GM12878 (cell line): Measurements from ENCODE around the gene KATNB1. TPM values are rescaled to one million over a fixed set of nuclear protein-coding genes. Genes with fewer than 3 reads are reported as not detected.

Source experiments
- ATAC-seq: fragments of 200-7000 bp; cut with Tn5 transposase; 3 replicates; pipeline ENCODE4 v1.9.1; 2020; ENCODE audit warnings: mild to moderate bottlenecking, moderate library complexity
- BruUV-seq: library from RNA; stranded (reverse); fragments of 400-500 nt; replicated peaks from 2 replicates; lab custom pipeline; 2021; lab: Mats Ljungman, UMichigan
- CTCF ChIA-PET: fragments of 300-600 bp; sonication (Branson Sonifier 250); formaldehyde crosslinking; extraction: SDS; loops from one replicate; lab custom pipeline; 2021; ENCODE audit warnings: inconsistent platforms; lab: Yijun Ruan, JAX
- POLR2A ChIA-PET: fragments of 350-600 bp; formaldehyde crosslinking; extraction: SDS; loops from one replicate; lab custom pipeline; 2021; ENCODE audit warnings: inconsistent platforms; lab: Charles Lee
- RAD21 ChIA-PET: fragments of 300-600 bp; sonication (Branson Sonifier 250); formaldehyde crosslinking; loops from one replicate; lab custom pipeline; 2023; ENCODE audit warnings: antibody characterized with exemption; ENCODE audit not compliant: unreplicated experiment; lab: Charles Lee
- SMC1A ChIA-PET: fragments of 300-600 bp; sonication (Branson Sonifier 250); formaldehyde crosslinking; loops from one replicate; lab custom pipeline; 2023; ENCODE audit not compliant: unreplicated experiment, uncharacterized antibody; lab: Charles Lee
- DNase-seq: peaks from one replicate; pipeline ENCODE4 v3.0.0-alpha.2; 2011; ENCODE audit warnings: low read depth, low spot score
- FAIRE-seq: peaks from 3 replicates; lab custom pipeline; 2011; peaks lifted over from hg19 to GRCh38; lab: Jason Lieb, UNC
- H2AFZ ChIP-seq: 2 replicates; pipeline ENCODE4 v1.6.0; 2011; ENCODE audit warnings: low read depth, low read length, control low read depth; ENCODE audit not compliant: control insufficient read depth
- H3K27ac ChIP-seq: 2 replicates; pipeline ENCODE4 v1.5.1; 2011; ENCODE audit warnings: control low read depth; ENCODE audit not compliant: control insufficient read depth, insufficient read depth
- H3K27me3 ChIP-seq, 2 experiments: replicated peaks in 1 of 2; 2 replicates each; pipeline versions ENCODE4 v1.6.0 to v1.6.1; 2011; ENCODE audit warnings: low read length in 1 of 2; ENCODE audit not compliant: control insufficient read depth in 2 of 2, insufficient read depth in 2 of 2
- H3K36me3 ChIP-seq, 2 experiments: 2 replicates each; pipeline ENCODE4 v1.5.1; 2011; ENCODE audit warnings: low read length in 1 of 2; ENCODE audit not compliant: control insufficient read depth in 2 of 2, insufficient read depth in 2 of 2
- H3K4me1 ChIP-seq: 2 replicates; pipeline ENCODE4 v1.6.1; 2011; ENCODE audit warnings: mild to moderate bottlenecking, low read length, moderate library complexity, mixed read lengths; ENCODE audit not compliant: control insufficient read depth, insufficient read depth
- H3K4me2 ChIP-seq: 2 replicates; pipeline ENCODE4 v1.6.0; 2011; ENCODE audit warnings: control low read depth; ENCODE audit not compliant: control insufficient read depth, insufficient read depth
- H3K4me3 ChIP-seq: fragments of 200-600 bp; sonication (generic); 2 replicates; pipeline ENCODE4 v1.5.1; 2016
- H3K79me2 ChIP-seq: 2 replicates; pipeline ENCODE4 v1.6.0; 2011; ENCODE audit warnings: low read length; ENCODE audit not compliant: control insufficient read depth, insufficient read depth
- H3K9ac ChIP-seq: 2 replicates; pipeline ENCODE4 v1.8.0; 2011; ENCODE audit warnings: low read length, control low read depth, mixed read lengths; ENCODE audit not compliant: control insufficient read depth, insufficient read depth
- H3K9me3 ChIP-seq: replicated peaks from 3 replicates; pipeline ENCODE4 v1.5.1; 2011; ENCODE audit warnings: mild to moderate bottlenecking, low read length; ENCODE audit not compliant: control insufficient read depth, insufficient read depth
- H4K20me1 ChIP-seq: 2 replicates; pipeline ENCODE4 v1.6.0; 2011; ENCODE audit not compliant: control insufficient read depth, insufficient read depth
- ASH2L ChIP-seq: fragments of 300-600, 200-600 bp; sonication (generic); IDR thresholded peaks from 2 replicates; pipeline ENCODE4 v1.6.1; 2017; ENCODE audit warnings: low read depth, mild to moderate bottlenecking, borderline replicate concordance
- CBX3 ChIP-seq: fragments of 200-600 bp; sonication (generic); IDR thresholded peaks from 2 replicates; pipeline ENCODE4 v1.6.1; 2016; ENCODE audit warnings: low read depth, borderline replicate concordance
- E2F4 ChIP-seq: IDR thresholded peaks from 2 replicates; pipeline ENCODE4 v1.6.1; 2012; ENCODE audit warnings: low read depth, low read length, improper control_type of control experiment
- ELK1 ChIP-seq: IDR thresholded peaks from 2 replicates; pipeline ENCODE4 v1.6.1; 2012; ENCODE audit warnings: low read depth, low read length, improper control_type of control experiment
- FOXM1 ChIP-seq: IDR thresholded peaks from 2 replicates; pipeline ENCODE4 v1.6.1; 2012; ENCODE audit warnings: low read depth, mild to moderate bottlenecking, inconsistent platforms, low read length, moderate library complexity
- IKZF1 ChIP-seq: fragments of 450-650 bp; conservative IDR thresholded peaks from 2 replicates; pipeline ENCODE4 v1.6.1; 2017; ENCODE audit warnings: antibody characterized with exemption, mild to moderate bottlenecking
- NKRF ChIP-seq: fragments of 450-650 bp; conservative IDR thresholded peaks from 2 replicates; pipeline ENCODE4 v1.6.1; 2017; ENCODE audit warnings: mild to moderate bottlenecking, moderate library complexity
- RELB ChIP-seq: fragments of 450-650 bp; IDR thresholded peaks from 2 replicates; pipeline ENCODE4 v1.6.1; 2017; ENCODE audit warnings: low read depth, mild to moderate bottlenecking, moderate library complexity
- SREBF2 ChIP-seq: IDR thresholded peaks from 2 replicates; pipeline ENCODE4 v1.6.1; 2012; ENCODE audit warnings: mild to moderate bottlenecking, low read length
- TAF1 ChIP-seq: IDR thresholded peaks from 2 replicates; pipeline ENCODE4 v1.6.1; 2011; ENCODE audit warnings: mild to moderate bottlenecking, low read depth, low read length, borderline replicate concordance
- ZNF24 ChIP-seq: fragments of 450-650 bp; IDR thresholded peaks from 2 replicates; pipeline ENCODE4 v1.6.1; 2017; ENCODE audit warnings: antibody characterized with exemption, mild to moderate bottlenecking
- WGBS: methylation state at CpG from one replicate; pipeline ENCODE4 v1.1.6; 2016; ENCODE audit warnings: low lambda C conversion rate; ENCODE audit not compliant: insufficient replicate concordance, insufficient coverage; ENCODE audit errors: missing lambda C conversion rate; 5-methylcytosine and 5-hydroxymethylcytosine counted together
- in situ Hi-C: fragments of 300-500 bp; cut with MboI; formaldehyde crosslinking; loops from 9 replicates; pipeline ENCODE4 v1.14.3; 2018; ENCODE audit warnings: mixed read lengths
- intact Hi-C: fragments of 100-400 bp; cut with micrococcal nuclease; formaldehyde crosslinking; loops from one replicate; pipeline ENCODE4 v1.14.2; 2022; ENCODE audit not compliant: unreplicated experiment
- polyA plus RNA-seq, 11 experiments: library from polyadenylated mRNA; depleted of rRNA in 4 of 11; unstranded in 6 of 11; stranded (reverse) in 5 of 11; fragments of >200 nt; fragmentation: Nextera tagmentation in 4 of 11; fragmentation: Illumina TruSeq in 1 of 11; extraction: Ambion mirVana in 4 of 11; extraction: Trizol in 1 of 11; gene quantifications; 1 replicate in 1 of 11; 2 replicates in 10 of 11; pipeline versions ENCODE4 v1.2.1 to v1.2.3, GENCODE V29; 2011 to 2016; ENCODE audit warnings: inconsistent platforms in 2 of 11, missing spikeins in 2 of 11, low read depth in 1 of 11
- total RNA-seq, 4 experiments: library from RNA; depleted of rRNA in 3 of 4; stranded (reverse); fragments of >200 nt in 3 of 4; fragmentation: Illumina TruSeq in 1 of 4; extraction: Trizol in 1 of 4; gene quantifications; 2 replicates each; pipeline versions ENCODE4 v1.2.1 to v1.2.3, GENCODE V29; 2013 to 2021
- TF ChIP-seq, protein P1 (sequence below): IDR thresholded peaks from 2 replicates; pipeline ENCODE4 v1.6.1; 2012; ENCODE audit warnings: improper control_type of control experiment, low read depth, low read length; ENCODE audit not compliant: insufficient replicate concordance

KATNB1 gene
- total and polyA plus RNA-seq, 10 of the 15 experiments (the other 5 are each of a cell fraction or from before 2014, with no cell fraction given), result 0.71 to 46.5 (median 19.5) TPM

DNA sequence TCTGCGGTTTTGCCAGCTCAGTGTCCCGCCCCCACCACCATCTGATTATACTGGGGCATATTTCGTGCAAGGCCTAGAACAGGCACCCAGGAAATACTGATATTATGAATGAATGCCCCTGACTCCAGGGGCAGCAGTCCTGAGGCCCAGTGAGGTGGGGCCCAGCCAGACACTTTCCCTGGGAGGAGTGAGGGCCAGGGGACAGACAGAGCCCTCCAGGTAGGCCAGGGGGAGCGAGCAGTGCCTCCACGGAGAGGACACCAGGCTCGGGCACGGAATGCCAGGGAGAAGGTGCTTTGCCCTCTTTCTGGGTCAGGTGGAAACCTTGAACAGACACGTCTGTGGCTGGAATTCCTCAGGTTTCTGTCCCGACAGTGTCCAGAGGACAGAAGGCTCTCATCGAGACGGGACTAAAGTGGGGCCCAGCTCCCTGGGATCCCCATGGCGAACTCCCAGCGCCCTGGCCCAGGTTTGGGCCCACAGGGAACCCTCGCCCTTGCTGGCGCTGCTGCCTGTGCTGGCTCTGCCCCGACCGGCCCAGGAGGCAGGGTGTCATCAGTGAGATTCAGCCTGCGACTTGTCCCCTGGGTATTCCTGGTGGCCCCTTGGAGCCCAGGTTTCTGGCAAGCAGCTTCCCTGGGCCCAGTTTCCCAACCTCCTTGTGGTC is 4.3 kb downstream of the KATNB1 start:
- SMC1A ChIA-PET, result no interaction called here
- Histone ChIP-seq H2AFZ (no peak overlapping the region), H3K79me2 (peaks cover 3% of the 10 kb centered on the region), H3K36me3 (0 out of 4 replicates have a peak, but pooled peaks cover 0 to 2% of the 10 kb centered on the region in 2 experiments), H3K9ac (no peak overlapping the region), H3K27me3 (no peaks in the 10 kb centered on the region), H3K4me1 (peaks cover 10% of the 10 kb centered on the region), H3K27ac (no peak overlapping the region), H3K9me3 (no peaks in the 10 kb centered on the region), H3K4me2 (no peak overlapping the region), H4K20me1 (no peaks in the 10 kb centered on the region), H3K4me3 (no peak overlapping the region)
- FAIRE-seq (no peak), DNase-seq (no peak), ATAC-seq (no peak)
- BruUV-seq, result no TSS peak
- intact Hi-C loops (loop anchor here (5.0 kb wide), 2 partner anchors 138 to 163 kb away; no protein-coding TSS in a partner anchor), in situ Hi-C loops (no loop called here)
- POLR2A ChIA-PET, result no interaction called here
- RAD21 ChIA-PET, result no interaction called here
- WGBS, result 89% methylated on average over 18 of the region's 18 CpGs
- CTCF ChIA-PET, result interaction anchor here (0.6 to 1.4 kb wide), 3 partner anchors 17 to 627 kb away, joined by 3 read pairs; no protein-coding TSS in a partner anchor
- no peak for TF ChIP-seq CBX3
- TF ChIP-seq RELB, result no peak
- TF ChIP-seq, protein P1, sequence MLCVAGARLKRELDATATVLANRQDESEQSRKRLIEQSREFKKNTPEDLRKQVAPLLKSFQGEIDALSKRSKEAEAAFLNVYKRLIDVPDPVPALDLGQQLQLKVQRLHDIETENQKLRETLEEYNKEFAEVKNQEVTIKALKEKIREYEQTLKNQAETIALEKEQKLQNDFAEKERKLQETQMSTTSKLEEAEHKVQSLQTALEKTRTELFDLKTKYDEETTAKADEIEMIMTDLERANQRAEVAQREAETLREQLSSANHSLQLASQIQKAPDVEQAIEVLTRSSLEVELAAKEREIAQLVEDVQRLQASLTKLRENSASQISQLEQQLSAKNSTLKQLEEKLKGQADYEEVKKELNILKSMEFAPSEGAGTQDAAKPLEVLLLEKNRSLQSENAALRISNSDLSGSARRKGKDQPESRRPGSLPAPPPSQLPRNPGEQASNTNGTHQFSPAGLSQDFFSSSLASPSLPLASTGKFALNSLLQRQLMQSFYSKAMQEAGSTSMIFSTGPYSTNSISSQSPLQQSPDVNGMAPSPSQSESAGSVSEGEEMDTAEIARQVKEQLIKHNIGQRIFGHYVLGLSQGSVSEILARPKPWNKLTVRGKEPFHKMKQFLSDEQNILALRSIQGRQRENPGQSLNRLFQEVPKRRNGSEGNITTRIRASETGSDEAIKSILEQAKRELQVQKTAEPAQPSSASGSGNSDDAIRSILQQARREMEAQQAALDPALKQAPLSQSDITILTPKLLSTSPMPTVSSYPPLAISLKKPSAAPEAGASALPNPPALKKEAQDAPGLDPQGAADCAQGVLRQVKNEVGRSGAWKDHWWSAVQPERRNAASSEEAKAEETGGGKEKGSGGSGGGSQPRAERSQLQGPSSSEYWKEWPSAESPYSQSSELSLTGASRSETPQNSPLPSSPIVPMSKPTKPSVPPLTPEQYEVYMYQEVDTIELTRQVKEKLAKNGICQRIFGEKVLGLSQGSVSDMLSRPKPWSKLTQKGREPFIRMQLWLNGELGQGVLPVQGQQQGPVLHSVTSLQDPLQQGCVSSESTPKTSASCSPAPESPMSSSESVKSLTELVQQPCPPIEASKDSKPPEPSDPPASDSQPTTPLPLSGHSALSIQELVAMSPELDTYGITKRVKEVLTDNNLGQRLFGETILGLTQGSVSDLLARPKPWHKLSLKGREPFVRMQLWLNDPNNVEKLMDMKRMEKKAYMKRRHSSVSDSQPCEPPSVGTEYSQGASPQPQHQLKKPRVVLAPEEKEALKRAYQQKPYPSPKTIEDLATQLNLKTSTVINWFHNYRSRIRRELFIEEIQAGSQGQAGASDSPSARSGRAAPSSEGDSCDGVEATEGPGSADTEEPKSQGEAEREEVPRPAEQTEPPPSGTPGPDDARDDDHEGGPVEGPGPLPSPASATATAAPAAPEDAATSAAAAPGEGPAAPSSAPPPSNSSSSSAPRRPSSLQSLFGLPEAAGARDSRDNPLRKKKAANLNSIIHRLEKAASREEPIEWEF, result no peak
- TF ChIP-seq TAF1, result no peak
- TF ChIP-seq IKZF1, result no peak
- TF ChIP-seq ELK1, result no peak
- TF ChIP-seq ASH2L, result no peak
- no peak for TF ChIP-seq NKRF
- TF ChIP-seq E2F4, result no peak
- TF ChIP-seq FOXM1, result no peak
- no peak for TF ChIP-seq SREBF2
- no peak for TF ChIP-seq ZNF24
